Measurements from ENCODE around the gene RRAS. TPM values are rescaled to one million over a fixed set of nuclear protein-coding genes. Genes with fewer than 3 reads are reported as not detected.

The RRAS gene
- total RNA-seq, 1 donor: 52.4 TPM

DNA sequence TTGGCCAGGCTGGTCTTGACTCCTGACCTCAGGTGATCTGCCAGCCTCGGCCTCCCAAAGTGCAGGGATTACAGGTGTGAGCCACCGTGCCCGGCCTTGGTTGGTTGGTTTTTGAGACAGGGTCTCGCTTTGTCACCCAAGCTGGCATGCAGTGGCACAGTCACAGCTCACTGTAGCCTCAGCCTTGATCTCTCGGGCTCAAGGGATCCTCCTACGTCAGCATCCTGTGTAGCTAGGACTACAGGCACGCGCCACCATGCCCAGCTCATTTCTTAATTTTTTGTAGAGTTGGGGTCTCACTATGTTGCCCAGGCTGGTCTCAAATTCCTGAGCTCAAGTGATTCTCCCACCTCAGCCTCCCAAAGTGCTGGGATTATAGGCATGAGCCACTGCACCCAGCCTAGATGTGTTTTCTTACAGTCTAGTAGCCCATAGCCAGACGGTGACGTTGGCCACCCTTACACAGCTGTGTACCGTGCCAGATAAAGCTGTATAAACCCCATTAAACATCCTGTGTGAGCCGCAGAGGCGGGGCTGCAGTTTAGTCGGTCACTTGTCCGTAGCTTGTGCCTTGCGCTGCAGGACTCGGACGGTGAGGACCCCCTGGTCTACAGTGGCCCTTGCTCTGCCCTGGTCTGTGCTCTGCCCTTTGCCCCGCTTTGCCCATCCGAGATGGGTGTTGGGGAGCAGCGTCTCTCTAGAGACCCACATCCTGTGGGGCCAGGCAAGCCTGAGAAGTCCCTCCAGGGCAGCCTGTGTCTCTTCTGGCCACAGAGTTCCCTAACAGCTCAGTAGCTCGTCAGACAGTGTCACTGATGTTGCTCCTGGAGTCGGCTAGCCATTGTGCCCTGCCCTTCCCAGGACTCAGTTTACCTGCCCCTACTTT, 15.9 kb upstream of the RRAS start:
- H3K4me3 ChIP-seq (ENCODE audit: low read depth, low read length): no peak overlapping the region
- DNase-seq (ENCODE audit: low read depth): no peak
- TF ChIP-seq, protein P1, sequence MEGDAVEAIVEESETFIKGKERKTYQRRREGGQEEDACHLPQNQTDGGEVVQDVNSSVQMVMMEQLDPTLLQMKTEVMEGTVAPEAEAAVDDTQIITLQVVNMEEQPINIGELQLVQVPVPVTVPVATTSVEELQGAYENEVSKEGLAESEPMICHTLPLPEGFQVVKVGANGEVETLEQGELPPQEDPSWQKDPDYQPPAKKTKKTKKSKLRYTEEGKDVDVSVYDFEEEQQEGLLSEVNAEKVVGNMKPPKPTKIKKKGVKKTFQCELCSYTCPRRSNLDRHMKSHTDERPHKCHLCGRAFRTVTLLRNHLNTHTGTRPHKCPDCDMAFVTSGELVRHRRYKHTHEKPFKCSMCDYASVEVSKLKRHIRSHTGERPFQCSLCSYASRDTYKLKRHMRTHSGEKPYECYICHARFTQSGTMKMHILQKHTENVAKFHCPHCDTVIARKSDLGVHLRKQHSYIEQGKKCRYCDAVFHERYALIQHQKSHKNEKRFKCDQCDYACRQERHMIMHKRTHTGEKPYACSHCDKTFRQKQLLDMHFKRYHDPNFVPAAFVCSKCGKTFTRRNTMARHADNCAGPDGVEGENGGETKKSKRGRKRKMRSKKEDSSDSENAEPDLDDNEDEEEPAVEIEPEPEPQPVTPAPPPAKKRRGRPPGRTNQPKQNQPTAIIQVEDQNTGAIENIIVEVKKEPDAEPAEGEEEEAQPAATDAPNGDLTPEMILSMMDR (IDR thresholded peaks at IDR 0.05; ENCODE audit: insufficient read depth, low read length): no peak

DNA sequence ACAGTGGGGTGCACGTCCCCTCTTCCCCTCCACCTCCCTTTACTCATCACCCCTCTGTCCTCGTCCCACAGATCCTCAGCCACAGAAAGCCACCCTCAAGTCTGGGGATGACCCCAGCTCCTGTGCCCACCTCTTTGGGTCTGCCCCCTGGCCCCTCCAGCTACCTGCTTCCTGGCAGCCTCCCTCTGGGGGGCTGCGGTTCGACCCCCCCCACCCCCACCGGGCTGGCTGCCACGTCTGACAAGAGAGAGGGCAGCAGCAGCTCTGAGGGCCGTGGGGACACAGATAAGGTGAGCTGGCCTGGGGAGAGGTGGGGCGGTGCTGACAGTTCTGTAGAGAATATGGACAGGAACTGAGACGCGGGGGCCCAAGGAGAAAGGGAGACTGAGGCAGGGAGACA, 14.6 kb upstream of the RRAS start:
- TF ChIP-seq, protein P1 (IDR thresholded peaks at IDR 0.05; ENCODE audit: insufficient read depth, low read length): no peak
- no peak for DNase-seq (ENCODE audit: low read depth)

GRCh38 chr19:49653466-49653806, 13.5 kb upstream of the RRAS start:
- no peak overlapping the region for H3K4me3 ChIP-seq (ENCODE audit: low read depth, low read length)
- TF ChIP-seq, protein P1 (IDR thresholded peaks at IDR 0.05; ENCODE audit: insufficient read depth, low read length): no peak
- DNase-seq (ENCODE audit: low read depth): no peak

More for the DNA sequence above, 14.6 kb upstream of the RRAS start:
- H3K4me3 ChIP-seq (ENCODE audit: low read depth, low read length): no peak overlapping the region

DNA sequence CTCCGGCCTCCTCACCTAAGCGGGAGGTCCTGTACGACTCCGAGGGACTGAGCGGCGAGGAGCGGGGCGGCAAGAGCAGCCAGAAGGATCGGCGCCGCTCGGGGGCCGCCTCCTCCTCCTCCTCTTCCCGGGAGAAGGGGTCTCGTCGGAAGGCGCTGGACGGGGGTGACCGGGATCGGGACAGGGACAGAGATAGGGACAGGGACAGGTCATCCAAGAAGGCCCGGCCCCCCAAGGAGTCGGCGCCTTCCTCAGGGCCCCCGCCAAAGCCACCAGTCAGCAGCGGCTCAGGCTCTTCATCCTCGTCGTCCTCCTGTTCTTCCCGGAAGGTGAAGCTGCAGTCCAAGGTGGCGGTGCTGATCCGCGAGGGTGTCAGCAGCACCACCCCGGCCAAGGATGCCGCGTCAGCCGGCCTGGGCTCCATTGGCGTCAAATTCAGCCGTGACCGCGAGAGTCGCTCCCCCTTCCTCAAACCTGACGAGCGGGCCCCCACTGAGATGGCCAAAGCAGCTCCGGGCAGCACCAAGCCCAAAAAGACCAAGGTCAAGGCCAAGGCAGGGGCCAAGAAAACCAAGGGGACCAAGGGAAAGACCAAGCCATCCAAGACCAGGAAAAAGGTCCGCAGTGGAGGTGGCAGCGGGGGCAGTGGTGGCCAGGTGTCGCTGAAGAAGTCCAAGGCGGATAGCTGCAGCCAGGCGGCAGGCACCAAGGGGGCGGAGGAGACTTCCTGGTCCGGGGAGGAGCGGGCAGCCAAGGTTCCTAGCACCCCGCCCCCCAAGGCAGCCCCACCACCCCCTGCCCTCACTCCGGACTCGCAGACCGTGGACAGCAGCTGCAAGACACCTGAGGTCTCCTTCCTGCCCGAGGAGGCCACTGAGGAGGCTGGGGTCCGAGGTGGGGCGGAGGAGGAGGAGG, 12.9 kb upstream of the RRAS start:
- H3K4me3 ChIP-seq (ENCODE audit: low read depth, low read length): no peak overlapping the region
- DNase-seq (ENCODE audit: low read depth): no peak
- TF ChIP-seq, protein P1 (IDR thresholded peaks at IDR 0.05; ENCODE audit: insufficient read depth, low read length): no peak

GRCh38 chr19:49651820-49652550, 12.0 kb upstream of the RRAS start:
- TF ChIP-seq, protein P1 (IDR thresholded peaks at IDR 0.05; ENCODE audit: insufficient read depth, low read length): no peak
- H3K4me3 ChIP-seq (ENCODE audit: low read depth, low read length): no peak overlapping the region
- no peak for DNase-seq (ENCODE audit: low read depth)

- no peak overlapping the region for H3K4me3 ChIP-seq (ENCODE audit: low read depth, low read length)
- no peak for DNase-seq (ENCODE audit: low read depth)
- TF ChIP-seq, protein P1 (IDR thresholded peaks at IDR 0.05; ENCODE audit: insufficient read depth, low read length): no peak
Observed at GRCh38 chr19:49651029-49651819, 11.3 kb upstream of the RRAS start.

Measured in fibroblast of the aortic adventitia (primary cell).